K562 (cell line): ENCODE results near the gene CUX1. TPM values are rescaled to one million over a fixed set of nuclear protein-coding genes. Genes with fewer than 3 reads are reported as not detected.

ENCODE experiments used
- CBFA2T3 ChIP-seq: fragments of 450-650 bp; IDR thresholded peaks from 2 replicates; pipeline ENCODE4 v1.6.1; 2017
- CREB3L1 ChIP-seq: fragments of 450-650 bp; IDR thresholded peaks from 2 replicates; pipeline ENCODE4 v1.6.1; 2014; ENCODE audit warnings: low read depth, mild to moderate bottlenecking, moderate library complexity, borderline replicate concordance
- CSDE1 ChIP-seq, 2 experiments: fragments of 450-650 bp; IDR thresholded peaks; 2 replicates each; pipeline ENCODE4 v1.6.1; 2016; ENCODE audit warnings: mild to moderate bottlenecking in 1 of 2
- ETS1 ChIP-seq: conservative IDR thresholded peaks from 2 replicates; pipeline ENCODE4 v1.6.1; 2011; ENCODE audit warnings: low read depth, mild to moderate bottlenecking, low read length; ENCODE audit not compliant: control insufficient read depth
- EZH2 ChIP-seq: IDR thresholded peaks from 2 replicates; pipeline ENCODE4 v1.6.1; 2012; ENCODE audit warnings: low read depth, mild to moderate bottlenecking, inconsistent platforms, low read length, borderline replicate concordance
- HSF4 ChIP-seq: fragments of 250-450 bp; sonication (Bioruptor Pico); IDR thresholded peaks from 2 replicates; pipeline ENCODE4 v2.1.2; 2022; ENCODE audit warnings: mild to moderate bottlenecking, moderate library complexity, borderline replicate concordance
- NR2C2 ChIP-seq, 2 experiments: fragments of 200-800 bp in 1 of 2; sonication (Bioruptor generic) in 1 of 2; sonication (generic) in 1 of 2; formaldehyde crosslinking in 1 of 2; IDR thresholded peaks; 2 replicates each; pipeline versions ENCODE4 v1.6.1 to v1.8.0; 2016 to 2022; ENCODE audit warnings: mild to moderate bottlenecking in 1 of 2, missing compliant biosample characterization in 1 of 2, missing genetic modification characterization in 1 of 2, missing genetic modification reagents in 1 of 2
- POLR2G ChIP-seq: fragments of 200-400 bp; formaldehyde crosslinking; IDR thresholded peaks from 2 replicates; pipeline ENCODE4 v1.6.1; 2017; ENCODE audit warnings: low read depth, mild to moderate bottlenecking, antibody characterized with exemption, low read length, moderate library complexity
- SP2 ChIP-seq: IDR thresholded peaks from 2 replicates; pipeline ENCODE4 v1.6.1; 2011; ENCODE audit warnings: mild to moderate bottlenecking, low read depth, low read length, moderate library complexity; ENCODE audit not compliant: poor library complexity, severe bottlenecking; ENCODE audit errors: extremely low read depth
- TAF7 ChIP-seq: fragments of 450-650 bp; IDR thresholded peaks from 2 replicates; pipeline ENCODE4 v1.6.1; 2016; ENCODE audit warnings: missing genetic modification characterization, missing compliant biosample characterization
- UBTF ChIP-seq, 2 experiments: IDR thresholded peaks; 2 replicates each; pipeline ENCODE4 v1.6.1; 2012; ENCODE audit warnings: improper control_type of control experiment in 2 of 2, low read depth in 2 of 2, low read length in 2 of 2, borderline replicate concordance in 1 of 2
- ZBTB49 ChIP-seq: sonication (generic); formaldehyde crosslinking; IDR thresholded peaks from 2 replicates; pipeline ENCODE4 v1.8.0; 2022; ENCODE audit warnings: missing genetic modification reagents, mild to moderate bottlenecking, borderline replicate concordance
- ZBTB5 ChIP-seq: fragments of 450-650 bp; IDR thresholded peaks from 2 replicates; pipeline ENCODE4 v1.6.1; 2017; ENCODE audit warnings: antibody characterized with exemption
- ZNF282 ChIP-seq: sonication (generic); formaldehyde crosslinking; IDR thresholded peaks from 2 replicates; pipeline ENCODE4 v1.8.1; 2023; ENCODE audit warnings: missing genetic modification reagents
- ZNF589 ChIP-seq: fragments of 200-800 bp; sonication (Bioruptor generic); IDR thresholded peaks from 2 replicates; pipeline ENCODE4 v1.6.1; 2016; ENCODE audit warnings: low read depth, missing genetic modification characterization, missing compliant biosample characterization
- polyA plus RNA-seq, 8 experiments: library from polyadenylated mRNA; depleted of rRNA in 4 of 8; stranded (reverse) in 5 of 8; unstranded in 3 of 8; fragments of >200 nt; fragmentation: Nextera tagmentation in 2 of 8; fragmentation: Illumina TruSeq in 1 of 8; extraction: Ambion mirVana in 2 of 8; extraction: Trizol in 1 of 8; gene quantifications; 2 replicates each; pipeline versions ENCODE4 v1.2.1 to v1.2.3, GENCODE V29; 2011 to 2014; ENCODE audit warnings: inconsistent platforms in 1 of 8, missing spikeins in 1 of 8
- total RNA-seq, 7 experiments: library from RNA; depleted of rRNA in 6 of 7; stranded (reverse); fragments of >200 nt in 6 of 7; fragmentation: Illumina TruSeq in 2 of 7; extraction: Trizol in 2 of 7; gene quantifications; 2 replicates each; pipeline versions ENCODE4 v1.2.1 to v1.2.3, GENCODE V29; 2011 to 2021; ENCODE audit warnings: low replicate concordance in 1 of 7

Gene CUX1
- total and polyA plus RNA-seq, 9 of the 15 experiments (the other 6 are each of a cell fraction or from before 2014, with no cell fraction given) = 3.6 to 55.3 (median 25.2) TPM

GRCh38 chr7:101814081-101814990 is 3.1 kb upstream of the CUX1 start (continued):
- TF ChIP-seq NR2C2 (CRISPR knock-in tag; IDR thresholded peaks at IDR 0.05) (no peak), NR2C2 (tag; IDR thresholded peaks at IDR 0.05) (peak; percentile 18; the same call in 1 of the 2 replicates), UBTF (IDR thresholded peaks at IDR 0.05; ENCODE audit: borderline replicate concordance in 1 of 2, low read depth in 2 of 2, low read length in 2 of 2) (peak in 1 of 2 experiments; percentile 57; a peak in 2 of 4 replicates), EZH2 (no peak), ZNF589 (CRISPR knock-in tag) (no peak), ETS1 (peak; percentile 81; the same call in 1 of the 2 replicates), CSDE1 (IDR thresholded peaks at IDR 0.05) (no peak), HSF4 (CRISPR knock-in tag) (no peak), CBFA2T3 (no peak), ZBTB49 (CRISPR knock-in tag) (no peak), POLR2G (peak; percentile 88), CREB3L1 (peak; percentile 56; the same call in 1 of the 2 replicates), SP2 (no peak), TAF7 (no peak), ZNF282 (CRISPR knock-in tag) (peak; percentile 53; the same call in 1 of the 2 replicates), ZBTB5 (no peak)
